HCT116 (cell line): ENCODE data around the gene BMP7. TPM values are rescaled to one million over a fixed set of nuclear protein-coding genes. Genes with fewer than 3 reads are reported as not detected.

ENCODE experiments used
- ATAC-seq: fragments of 200-7000 bp; cut with Tn5 transposase; 2 replicates; pipeline ENCODE4 v1.9.1; 2020; ENCODE audit warnings: mild to moderate bottlenecking, moderate library complexity
- BruUV-seq: library from RNA; stranded (reverse); fragments of 400-500 nt; replicated peaks from 2 replicates; lab custom pipeline; 2021; lab: Mats Ljungman, UMichigan
- CTCF ChIA-PET: fragments of 300-600 bp; sonication (Branson Sonifier 250); formaldehyde crosslinking; loops from one replicate; lab custom pipeline; 2021; ENCODE audit warnings: antibody characterized with exemption; lab: Charles Lee
- POLR2A ChIA-PET: fragments of 300-600, 350-600 bp; sonication (Branson Sonifier 250); formaldehyde crosslinking; loops from one replicate; lab custom pipeline; 2021; ENCODE audit warnings: antibody characterized with exemption; lab: Charles Lee
- RAD21 ChIA-PET, 2 experiments: fragments of 300-600 bp; sonication (Branson Sonifier 250); formaldehyde crosslinking; loops; one replicate each; lab custom pipeline; 2023; ENCODE audit warnings: low total read pairs in 2 of 2; ENCODE audit not compliant: uncharacterized antibody in 2 of 2, unreplicated experiment in 2 of 2, low non-redundant PET in 1 of 2; lab: Charles Lee
- DNase-seq: peaks from one replicate; pipeline ENCODE4 v3.0.0-alpha.2; 2010; ENCODE audit warnings: low read depth, low spot score
- H2AFZ ChIP-seq: fragments of 200-600 bp; shearing (Covaris generic), sonication (generic); 2 replicates; pipeline ENCODE4 v1.6.1; 2017; ENCODE audit warnings: low read depth, mixed run types, mixed read lengths, antibody characterized with exemption, low read length; ENCODE audit not compliant: poor library complexity, severe bottlenecking
- H3K27ac ChIP-seq: 2 replicates; pipeline ENCODE4 v1.5.1; 2012; ENCODE audit warnings: low read depth, low read length
- H3K27me3 ChIP-seq: fragments of 200-600 bp; sonication (generic); 2 replicates; pipeline ENCODE4 v1.6.1; 2016; ENCODE audit warnings: mixed run types, low read length, mixed read lengths; ENCODE audit not compliant: insufficient read depth
- H3K36me3 ChIP-seq, 2 experiments: fragments of 200-500 bp in 1 of 2; fragments of 200-600 bp in 1 of 2; sonication (Bioruptor generic) in 1 of 2; sonication (generic) in 1 of 2; 2 replicates each; pipeline versions ENCODE4 v1.5.1 to v1.6.1; 2014 to 2016; ENCODE audit warnings: low read length in 2 of 2, inconsistent platforms in 1 of 2, mixed read lengths in 1 of 2, mixed run types in 1 of 2; ENCODE audit not compliant: insufficient read depth in 2 of 2, control insufficient read depth in 1 of 2
- H3K4me1 ChIP-seq, 2 experiments: fragments of 200-600 bp in 1 of 2; sonication (generic) in 1 of 2; 2 replicates each; pipeline versions ENCODE4 v1.5.1 to v1.6.1; 2012 to 2017; ENCODE audit warnings: low read length in 2 of 2, inconsistent platforms in 1 of 2, mild to moderate bottlenecking in 1 of 2, mixed read lengths in 1 of 2, mixed run types in 1 of 2, moderate library complexity in 1 of 2; ENCODE audit not compliant: insufficient read depth in 2 of 2, control insufficient read depth in 1 of 2
- H3K4me2 ChIP-seq: fragments of 200-600 bp; sonication (generic); 2 replicates; pipeline ENCODE4 v1.6.1; 2017; ENCODE audit warnings: mixed run types, low read length, mixed read lengths
- H3K4me3 ChIP-seq, 2 experiments: fragments of 200-600 bp in 1 of 2; sonication (generic) in 1 of 2; replicated peaks in 1 of 2; 2 replicates each; pipeline ENCODE4 v1.5.1; 2011 to 2016; ENCODE audit warnings: low read length in 2 of 2, control low read depth in 1 of 2, low read depth in 1 of 2, mild to moderate bottlenecking in 1 of 2, mixed read lengths in 1 of 2, mixed run types in 1 of 2
- H3K79me2 ChIP-seq: fragments of 200-600 bp; sonication (generic); 2 replicates; pipeline ENCODE4 v1.6.1; 2017; ENCODE audit warnings: mild to moderate bottlenecking, mixed run types, low read length, moderate library complexity, mixed read lengths; ENCODE audit not compliant: insufficient read depth
- H3K9ac ChIP-seq: fragments of 200-600 bp; sonication (generic); 2 replicates; pipeline ENCODE4 v1.6.1; 2016; ENCODE audit warnings: low read length, mixed read lengths
- H3K9me2 ChIP-seq: fragments of 200-600 bp; sonication (generic), shearing (Covaris generic); 2 replicates; pipeline ENCODE4 v1.6.1; 2017; ENCODE audit warnings: mixed run types, mild to moderate bottlenecking, moderate library complexity; ENCODE audit not compliant: insufficient read depth
- H3K9me3 ChIP-seq, 2 experiments: fragments of 200-500 bp in 1 of 2; fragments of 200-600 bp in 1 of 2; sonication (Bioruptor generic) in 1 of 2; sonication (generic) in 1 of 2; 2 replicates each; pipeline ENCODE4 v1.6.1; 2014 to 2017; ENCODE audit warnings: low read length in 2 of 2, mixed read lengths in 2 of 2, inconsistent platforms in 1 of 2, low read depth in 1 of 2, mild to moderate bottlenecking in 1 of 2, mixed run types in 1 of 2, moderate library complexity in 1 of 2; ENCODE audit not compliant: control insufficient read depth in 1 of 2, insufficient read depth in 1 of 2
- H4K20me1 ChIP-seq: fragments of 200-600 bp; sonication (generic), shearing (Covaris generic); 2 replicates; pipeline ENCODE4 v1.6.1; 2017; ENCODE audit warnings: mixed run types, mild to moderate bottlenecking, moderate library complexity; ENCODE audit not compliant: insufficient read depth
- CBX3 ChIP-seq: IDR thresholded peaks from 2 replicates; pipeline ENCODE4 v1.6.1; 2012; ENCODE audit warnings: low read depth
- CEBPB ChIP-seq: IDR thresholded peaks from 2 replicates; pipeline ENCODE4 v1.6.1; 2012; ENCODE audit warnings: low read depth
- EZH2 ChIP-seq: fragments of 200-600 bp; sonication (generic); IDR thresholded peaks from 2 replicates; pipeline ENCODE4 v1.6.1; 2017; ENCODE audit warnings: antibody characterized with exemption, mixed run types
- POLR2AphosphoS5 ChIP-seq: IDR thresholded peaks from 2 replicates; pipeline ENCODE4 v1.6.1; 2011; ENCODE audit warnings: mild to moderate bottlenecking, low read depth, low read length, moderate library complexity
- SRF ChIP-seq: IDR thresholded peaks from 2 replicates; pipeline ENCODE4 v1.6.1; 2012; ENCODE audit warnings: low read depth
- YY1 ChIP-seq: IDR thresholded peaks from 2 replicates; pipeline ENCODE4 v1.6.1; 2011; ENCODE audit warnings: low read length, low read depth, moderate library complexity, mild to moderate bottlenecking; ENCODE audit not compliant: insufficient replicate concordance; ENCODE audit errors: extremely low read depth
- intact Hi-C: fragments of 100-400 bp; cut with micrococcal nuclease; formaldehyde crosslinking; loops from 2 replicates; pipeline ENCODE4 v1.10.0; 2022
- total RNA-seq: library from RNA; stranded (reverse); gene quantifications from one replicate; pipeline ENCODE4 v1.2.1, GENCODE V29; 2021; ENCODE audit not compliant: unreplicated experiment
- TF ChIP-seq, protein P1 (sequence below): IDR thresholded peaks from 2 replicates; pipeline ENCODE4 v1.6.1; 2012

The BMP7 gene
- total RNA-seq, 1 experiment from 2014 or later, result 7.0 TPM

- no peak overlapping the region for H3K27ac ChIP-seq
- RAD21 ChIA-PET, result no interaction called here
- no peaks in the 10 kb centered on the region for H3K36me3 ChIP-seq
- H2AFZ ChIP-seq, result no peak overlapping the region
- TF ChIP-seq CEBPB, result no peak
- H3K9me3 ChIP-seq, result no peaks in the 10 kb centered on the region
- no peak for DNase-seq
- no peaks in the 10 kb centered on the region for H3K27me3 ChIP-seq
- CTCF ChIA-PET, result interaction anchor here (0.8 kb wide), 1 partner anchor 152 kb away, joined by 3 read pairs; no protein-coding TSS in a partner anchor
- H3K4me1 ChIP-seq, result no peaks in the 10 kb centered on the region
- intact Hi-C loops, result no loop called here
- POLR2A ChIA-PET, result interaction anchor here (1.0 kb wide), 1 partner anchor 21 kb away, joined by 3 read pairs; no protein-coding TSS in a partner anchor
- no TSS peak for BruUV-seq
- no peaks in the 10 kb centered on the region for H4K20me1 ChIP-seq
- no peaks in the 10 kb centered on the region for H3K9me2 ChIP-seq
- H3K9ac ChIP-seq, result no peak overlapping the region
- H3K4me3 ChIP-seq, result no peak overlapping the region
- no peak for ATAC-seq
- no peaks in the 10 kb centered on the region for H3K79me2 ChIP-seq
- no peak overlapping the region for H3K4me2 ChIP-seq
Observed at GRCh38 chr20:57180387-57180786, 86.1 kb downstream of the BMP7 start.

DNA sequence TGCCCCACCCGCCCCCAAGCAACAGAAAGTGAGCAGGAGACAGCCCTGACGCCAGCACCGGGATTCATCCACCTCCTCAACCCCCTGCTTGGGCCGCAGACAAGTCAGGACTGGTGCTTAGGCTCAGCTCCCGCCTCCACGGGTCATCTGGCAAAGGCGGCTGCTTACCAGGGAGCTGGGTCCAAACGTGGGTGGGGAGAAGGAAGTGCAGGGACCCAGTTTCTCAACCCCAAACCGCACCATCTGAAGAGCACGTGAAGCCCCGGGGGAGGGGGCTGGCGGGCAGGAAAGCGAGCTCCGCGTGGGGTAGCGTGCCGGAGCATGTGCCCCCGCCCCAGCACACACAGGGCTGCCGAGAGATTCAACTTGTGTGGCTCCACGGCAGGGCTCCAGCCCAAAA lies 87.2 kb downstream of the BMP7 start:
- TF ChIP-seq POLR2AphosphoS5 (no peak), EZH2 (no peak), CBX3 (no peak), YY1 (no peak), SRF (no peak)
- TF ChIP-seq, protein P1, sequence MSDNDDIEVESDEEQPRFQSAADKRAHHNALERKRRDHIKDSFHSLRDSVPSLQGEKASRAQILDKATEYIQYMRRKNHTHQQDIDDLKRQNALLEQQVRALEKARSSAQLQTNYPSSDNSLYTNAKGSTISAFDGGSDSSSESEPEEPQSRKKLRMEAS, result no peak
- POLR2A ChIA-PET, result no interaction called here

More for the DNA sequence above, 87.2 kb downstream of the BMP7 start:
- Histone ChIP-seq H3K9me2 (no peaks in the 10 kb centered on the region), H3K27ac (no peak overlapping the region), H2AFZ (no peak overlapping the region), H3K4me1 (no peaks in the 10 kb centered on the region), H4K20me1 (no peaks in the 10 kb centered on the region), H3K36me3 (no peaks in the 10 kb centered on the region), H3K9me3 (no peaks in the 10 kb centered on the region), H3K27me3 (no peaks in the 10 kb centered on the region), H3K4me3 (no peak overlapping the region), H3K4me2 (no peak overlapping the region), H3K79me2 (no peaks in the 10 kb centered on the region), H3K9ac (no peak overlapping the region)
- ChIA-PET RAD21 (no interaction called here), CTCF (no interaction called here)
- DNase-seq, result no peak
- no peak for ATAC-seq
- intact Hi-C loops, result no loop called here
- no TSS peak for BruUV-seq
